ENCODE measurements around the gene GAL3ST3.
"Not testable (repeated sequence)": the region's sequence is repeated elsewhere in the genome, so short reads cannot be mapped to it uniquely, and the experiment has no call there.

Gene GAL3ST3, protein sequence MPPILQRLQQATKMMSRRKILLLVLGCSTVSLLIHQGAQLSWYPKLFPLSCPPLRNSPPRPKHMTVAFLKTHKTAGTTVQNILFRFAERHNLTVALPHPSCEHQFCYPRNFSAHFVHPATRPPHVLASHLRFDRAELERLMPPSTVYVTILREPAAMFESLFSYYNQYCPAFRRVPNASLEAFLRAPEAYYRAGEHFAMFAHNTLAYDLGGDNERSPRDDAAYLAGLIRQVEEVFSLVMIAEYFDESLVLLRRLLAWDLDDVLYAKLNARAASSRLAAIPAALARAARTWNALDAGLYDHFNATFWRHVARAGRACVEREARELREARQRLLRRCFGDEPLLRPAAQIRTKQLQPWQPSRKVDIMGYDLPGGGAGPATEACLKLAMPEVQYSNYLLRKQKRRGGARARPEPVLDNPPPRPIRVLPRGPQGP

GRCh38 chr11:66048547-66049323 lies at the start of gene GAL3ST3:
Gene GAL3ST3, minus strand, starts transcription at chr11:66049161. Its CDS starts 3,746 bp downstream, at chr11:66045415.
- no peak for DNase-seq (ENCODE audit: low read depth, low spot score)

DNA sequence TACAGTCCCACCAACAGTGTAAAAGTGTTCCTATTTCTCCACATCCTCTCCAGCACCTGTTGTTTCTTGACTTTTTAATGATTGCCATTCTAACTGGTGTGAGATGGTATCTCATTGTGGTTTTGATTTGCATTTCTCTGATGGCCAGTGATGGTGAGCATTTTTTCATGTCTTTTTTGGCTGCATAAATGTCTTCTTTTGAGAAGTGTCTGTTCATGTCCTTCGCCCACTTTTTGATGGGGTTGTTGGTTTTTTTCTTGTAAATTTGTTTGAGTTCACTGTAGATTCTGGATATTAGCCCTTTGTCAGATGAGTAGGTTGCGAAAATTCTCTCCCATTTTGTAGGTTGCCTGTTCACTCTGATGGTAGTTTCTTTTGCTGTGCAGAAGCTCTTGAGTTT lies 43.2 kb upstream of the GAL3ST3 start:
- not testable (repeated sequence) for DNase-seq (ENCODE audit: low read depth, low spot score)

GRCh38 chr11:66090288-66090687 lies 41.3 kb upstream of the GAL3ST3 start:
- no peak for DNase-seq (ENCODE audit: low read depth, low spot score)

DNA sequence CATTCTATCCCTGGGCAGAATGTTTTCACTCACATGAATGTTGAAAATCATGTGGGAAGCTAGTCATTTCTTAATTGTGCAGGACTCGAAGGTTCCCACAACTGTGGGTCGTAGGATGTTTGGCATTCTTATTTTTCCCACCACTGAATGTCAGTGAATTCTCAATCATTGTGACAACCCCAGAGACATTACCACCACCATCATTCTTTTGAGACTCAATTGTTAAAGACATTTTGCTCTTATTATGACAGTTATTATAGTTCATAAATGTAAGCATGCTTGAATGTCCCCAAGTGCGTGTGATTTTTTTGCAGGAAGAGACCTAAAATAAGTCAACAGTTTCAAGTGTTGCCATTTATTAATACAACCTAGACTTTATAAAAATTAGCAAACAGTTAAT lies 40.1 kb upstream of the GAL3ST3 start:
- no peak for DNase-seq (ENCODE audit: low read depth, low spot score)

DNA sequence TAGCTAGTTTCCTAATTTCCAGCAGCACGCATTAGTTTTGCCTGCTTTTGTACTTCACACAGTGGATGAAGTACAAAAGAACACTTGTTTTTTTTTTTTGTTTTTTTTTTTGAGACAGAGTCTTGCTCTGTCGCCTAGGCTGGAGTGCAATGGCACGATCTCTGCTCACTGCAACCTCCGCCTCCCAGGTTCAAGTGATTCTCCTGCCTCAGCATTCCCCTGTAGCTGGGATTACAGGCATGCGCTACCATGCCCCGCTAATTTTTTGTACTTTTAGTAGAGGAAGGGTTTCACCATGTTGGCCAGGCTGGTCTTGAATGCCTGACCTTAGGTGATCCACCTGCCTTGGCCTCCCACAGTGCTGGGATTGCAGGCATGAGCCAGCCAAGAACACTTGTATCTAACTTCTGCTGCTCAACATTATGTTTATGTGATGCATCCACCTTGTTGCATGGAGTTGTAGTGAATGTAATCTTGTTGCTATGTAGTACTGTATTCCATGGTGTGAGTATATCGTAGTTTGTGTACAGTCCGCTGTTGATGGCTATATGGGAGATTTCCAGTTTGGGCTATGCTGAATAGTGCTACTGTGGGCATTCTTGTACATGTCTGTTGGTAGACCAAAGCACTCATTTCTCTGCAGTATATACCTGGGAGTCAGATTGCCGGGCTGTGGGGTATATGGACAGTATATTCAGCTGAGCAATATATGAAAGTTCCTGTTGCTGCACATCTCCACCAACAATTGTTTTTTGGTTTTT lies 38.4 kb upstream of the GAL3ST3 start:
- DNase-seq (ENCODE audit: low read depth, low spot score): no peak

DNA sequence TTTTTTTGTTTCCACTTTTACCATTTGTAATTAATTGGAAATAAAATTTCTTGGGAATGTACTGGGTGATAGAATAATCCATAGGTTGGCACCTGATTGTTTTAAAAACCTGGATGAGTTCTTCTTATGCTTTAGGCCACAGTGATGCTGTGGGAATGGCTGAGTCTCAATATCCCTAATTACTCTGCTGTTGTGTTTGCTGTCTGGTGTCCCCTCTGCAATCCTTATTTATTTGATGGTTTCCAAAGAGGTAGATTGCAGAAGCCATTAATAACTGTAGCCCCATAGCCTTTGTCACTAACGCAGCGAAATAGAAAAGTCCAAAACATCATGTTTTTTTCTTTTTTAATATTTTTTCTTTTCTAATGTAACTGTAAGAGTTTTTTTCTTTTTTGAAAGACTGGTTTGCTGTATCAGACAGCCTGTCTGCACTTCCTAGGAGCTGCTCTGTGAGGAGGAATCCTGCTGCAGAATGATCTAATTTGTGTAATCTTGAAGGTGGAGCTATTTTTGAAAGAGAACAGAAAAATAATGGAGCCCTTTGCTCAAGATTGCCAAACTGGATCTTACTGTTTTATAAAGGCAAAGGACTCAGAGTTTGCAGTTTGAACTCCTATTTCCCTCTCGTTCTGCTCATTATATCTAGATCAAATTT lies 36.0 kb upstream of the GAL3ST3 start:
- DNase-seq (ENCODE audit: low read depth, low spot score): no peak

DNA sequence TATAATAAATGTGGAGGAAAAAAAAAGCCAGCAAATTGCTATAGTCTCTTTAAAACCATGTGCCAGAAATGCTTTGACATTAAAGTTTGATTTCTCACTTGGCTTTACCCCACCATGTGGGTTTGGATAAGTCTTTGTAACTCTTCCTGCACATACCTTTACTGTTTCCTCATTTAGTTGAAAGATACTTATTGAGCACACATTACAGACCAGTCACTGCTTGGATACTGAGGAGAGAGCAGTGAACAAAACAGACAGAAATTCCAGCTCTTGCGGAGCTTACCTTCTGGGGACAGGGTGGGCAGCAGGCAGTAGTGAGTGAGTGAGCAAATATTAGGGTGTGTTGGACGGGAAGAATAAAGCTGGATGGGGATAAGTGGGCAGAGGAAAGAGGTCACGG lies 34.8 kb upstream of the GAL3ST3 start:
- no peak for DNase-seq (ENCODE audit: low read depth, low spot score)

DNA sequence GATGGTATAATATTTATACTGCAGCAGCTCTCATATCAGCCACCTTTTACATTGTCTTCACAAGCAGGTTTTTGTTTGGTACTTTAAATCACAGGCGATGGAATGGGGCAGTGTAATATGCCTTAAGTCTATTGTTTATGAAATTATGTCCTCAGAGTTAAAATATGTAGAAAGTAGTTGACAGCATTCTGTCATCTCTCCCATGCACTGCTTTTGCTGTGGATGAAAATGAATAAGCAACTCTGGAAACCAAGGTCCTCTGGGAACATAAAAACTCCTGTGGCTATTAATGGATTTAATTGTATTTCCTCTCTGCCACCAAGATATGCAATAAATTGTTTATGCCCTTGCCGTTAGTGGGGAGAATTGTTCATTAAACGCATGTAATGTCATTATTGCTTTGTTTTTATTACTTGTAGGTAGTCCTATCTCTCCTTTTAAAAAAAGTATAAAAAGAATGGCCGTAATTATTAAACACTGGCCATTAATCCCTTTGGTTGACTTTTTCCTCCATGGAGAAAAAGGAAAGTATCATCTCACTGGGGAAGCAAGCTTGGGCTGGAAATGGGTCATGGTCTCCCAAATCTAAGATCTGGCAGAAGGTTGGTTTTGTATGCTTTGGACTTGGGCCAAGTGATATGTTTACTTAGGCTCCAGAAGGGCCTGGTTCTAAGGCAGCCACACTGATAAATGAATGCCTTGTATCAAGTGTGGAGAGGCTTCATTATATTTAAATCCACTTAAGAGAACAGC lies 34.2 kb upstream of the GAL3ST3 start:
- no peak for DNase-seq (ENCODE audit: low read depth, low spot score)

- DNase-seq (ENCODE audit: low read depth, low spot score): peak; percentile 60
Measured at GRCh38 chr11:66081505-66081904, 32.5 kb upstream of the GAL3ST3 start.

DNA sequence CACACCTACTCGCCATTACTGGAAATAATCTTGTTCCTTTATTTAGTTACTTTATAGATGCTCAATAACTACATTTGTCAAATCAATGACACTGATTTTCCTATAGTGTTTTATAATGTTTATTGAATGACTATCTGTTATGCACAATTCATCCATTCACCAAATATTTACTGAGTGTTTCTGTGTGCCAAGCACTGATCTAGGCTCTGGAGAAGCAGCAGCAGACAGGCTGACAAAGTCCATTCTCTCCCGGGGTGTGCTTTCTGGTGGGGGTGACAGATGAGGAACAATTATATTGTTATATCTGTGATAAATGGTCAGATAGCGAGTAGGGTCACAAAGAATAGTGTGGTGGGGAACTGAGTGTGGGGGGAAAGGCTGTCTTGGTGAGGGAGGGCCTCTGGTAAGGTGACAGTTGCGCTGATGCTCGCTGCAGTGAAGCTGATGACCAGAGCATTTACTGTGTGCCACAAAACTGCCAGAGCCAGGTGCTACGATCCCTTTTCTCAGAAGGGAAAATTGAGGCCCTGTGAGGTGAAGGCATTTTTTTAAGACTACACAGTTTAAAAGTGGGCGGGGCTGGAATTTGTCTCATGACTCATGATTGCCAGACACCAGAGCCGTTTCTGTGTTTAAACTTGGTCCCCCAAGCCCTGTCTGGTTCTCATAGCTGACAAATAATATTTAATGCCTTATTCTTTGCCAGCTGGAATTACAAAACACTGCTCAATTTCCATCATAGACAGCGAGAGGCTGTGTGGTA lies 31.3 kb upstream of the GAL3ST3 start:
- peak; percentile 38 for DNase-seq (ENCODE audit: low read depth, low spot score)

GRCh38 chr11:66078949-66079348 lies 30.0 kb upstream of the GAL3ST3 start:
- not testable (repeated sequence) for DNase-seq (ENCODE audit: low read depth, low spot score)

- no peak for DNase-seq (ENCODE audit: low read depth, low spot score)
Measured at GRCh38 chr11:66077927-66078326, 29.0 kb upstream of the GAL3ST3 start.

DNA sequence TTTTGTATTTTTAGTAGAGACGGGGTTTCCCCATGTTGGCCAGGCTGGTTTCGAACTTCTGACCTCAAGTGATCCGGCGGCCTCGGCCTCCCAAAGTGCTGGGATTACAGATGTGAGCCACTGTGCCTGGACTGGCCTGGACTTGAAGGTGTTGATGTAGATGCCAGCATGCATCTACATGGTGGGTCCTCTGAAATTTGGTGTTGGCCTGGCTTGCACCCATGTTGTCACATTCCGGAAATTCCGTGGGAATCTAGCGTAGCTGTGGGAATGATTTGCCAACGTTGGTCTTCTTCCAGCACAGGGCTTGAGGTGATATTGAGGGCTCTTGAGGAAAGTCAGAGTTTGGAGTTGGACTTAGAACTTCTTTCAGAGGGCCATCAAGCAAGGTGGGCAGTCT lies 27.6 kb upstream of the GAL3ST3 start:
- no peak for DNase-seq (ENCODE audit: low read depth, low spot score)

DNA sequence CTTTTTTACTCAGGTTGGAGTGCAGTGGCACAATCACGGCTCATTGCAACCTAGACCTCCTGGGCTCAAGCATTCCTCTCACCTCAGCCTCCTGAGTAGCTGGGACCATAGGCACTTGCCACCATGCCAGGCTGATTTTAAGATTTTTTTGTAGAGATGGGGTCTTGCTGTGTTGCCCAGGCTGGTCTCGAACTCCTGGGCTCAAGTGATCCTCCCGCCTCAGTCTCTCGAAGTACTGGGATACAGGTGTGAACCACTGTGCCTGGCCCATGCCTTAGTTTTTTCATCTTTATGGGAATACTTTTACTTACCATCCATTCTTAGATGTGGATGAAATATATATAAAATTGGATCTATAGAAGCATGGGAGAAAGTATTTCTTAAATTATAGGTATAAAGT lies 26.3 kb upstream of the GAL3ST3 start:
- DNase-seq (ENCODE audit: low read depth, low spot score): no peak

DNA sequence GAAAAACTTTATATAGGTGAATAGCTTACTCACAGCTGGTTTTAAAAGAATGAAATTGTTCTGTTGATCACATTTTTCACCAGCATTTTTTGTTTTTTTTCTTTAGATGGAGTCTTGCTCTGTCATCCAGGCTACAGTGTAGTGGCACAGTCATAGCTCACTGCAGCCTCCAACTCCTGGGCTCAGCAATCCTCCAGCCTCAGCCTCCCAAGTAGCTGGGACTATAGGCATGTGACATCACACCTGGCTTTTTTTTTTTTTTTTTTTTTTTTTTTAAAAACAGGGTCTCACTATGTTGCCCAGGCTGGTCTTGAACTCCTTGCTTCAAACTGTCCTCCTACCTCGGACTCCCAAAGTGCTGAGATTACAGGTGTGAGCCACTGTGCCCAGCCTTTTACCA lies 24.7 kb upstream of the GAL3ST3 start:
- no peak for DNase-seq (ENCODE audit: low read depth, low spot score)

- DNase-seq (ENCODE audit: low read depth, low spot score): no peak
Measured at GRCh38 chr11:66072518-66072917, 23.6 kb upstream of the GAL3ST3 start.

GRCh38 chr11:66072081-66072480 lies 23.1 kb upstream of the GAL3ST3 start:
- DNase-seq (ENCODE audit: low read depth, low spot score): no peak

- DNase-seq (ENCODE audit: low read depth, low spot score): no peak
Measured at GRCh38 chr11:66071381-66071801, 22.4 kb upstream of the GAL3ST3 start.

DNA sequence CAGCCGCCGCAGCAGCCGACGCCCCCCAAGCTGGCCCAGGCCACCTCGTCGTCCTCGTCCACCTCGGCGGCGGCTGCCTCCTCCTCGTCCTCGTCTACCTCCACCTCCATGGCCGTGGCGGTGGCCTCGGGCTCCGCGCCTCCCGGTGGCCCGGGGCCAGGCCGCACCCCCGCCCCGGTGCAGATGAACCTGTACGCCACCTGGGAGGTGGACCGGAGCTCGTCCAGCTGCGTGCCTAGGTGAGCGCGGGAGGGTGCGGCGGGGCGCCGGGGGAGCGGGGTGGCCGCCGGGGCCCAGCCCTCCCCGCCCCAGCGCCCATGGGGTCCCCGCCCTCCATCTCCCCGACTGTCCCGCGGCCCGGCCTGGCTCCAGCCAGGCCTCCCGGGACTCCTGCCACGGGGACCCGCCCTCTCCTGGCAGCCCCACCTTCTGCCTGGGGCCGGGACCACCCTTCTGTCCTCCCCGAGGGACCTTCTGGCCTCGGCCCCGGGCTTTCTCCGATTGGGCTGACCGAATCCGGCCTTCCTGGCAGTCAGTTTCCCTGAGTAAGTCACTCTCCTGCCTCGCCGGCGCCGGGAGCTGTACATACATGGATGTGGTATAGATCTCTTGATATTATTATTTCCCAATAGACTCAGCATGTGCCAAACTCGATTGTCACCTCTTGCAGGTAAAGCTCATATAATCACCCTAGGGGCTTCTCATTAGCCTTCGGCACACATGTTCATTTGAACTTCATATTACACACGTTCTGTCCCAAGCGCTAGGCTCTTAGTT lies 21.8 kb upstream of the GAL3ST3 start:
- no peak for DNase-seq (ENCODE audit: low read depth, low spot score)
